SK-N-SH treated with all-trans-retinoic acid at 6 μM for 48 hours (cell line): ENCODE data around the gene PUM1.

Experiments used
- CSDC2 ChIP-seq: fragments of 250-450 bp; sonication (Bioruptor Pico); IDR thresholded peaks from 2 replicates; pipeline ENCODE4 v1.5.0; 2020; ENCODE audit warnings: mild to moderate bottlenecking, moderate library complexity
- ISL1 ChIP-seq: fragments of 250-450 bp; sonication (Bioruptor Pico); IDR thresholded peaks from 2 replicates; pipeline ENCODE4 v2.1.2; 2022; ENCODE audit warnings: mild to moderate bottlenecking, moderate library complexity
- OSR1 ChIP-seq: fragments of 250-450 bp; sonication (Bioruptor Pico); IDR thresholded peaks from 2 replicates; pipeline ENCODE4 v1.8.0; 2022; ENCODE audit warnings: moderate library complexity, mild to moderate bottlenecking, inconsistent platforms
- TCF4 ChIP-seq: fragments of 250-450 bp; sonication (Bioruptor Pico); IDR thresholded peaks from 2 replicates; pipeline ENCODE4 v1.8.0; 2021; ENCODE audit warnings: mild to moderate bottlenecking, moderate library complexity, borderline replicate concordance
- ZC3H10 ChIP-seq: fragments of 250-450 bp; sonication (Bioruptor Pico); IDR thresholded peaks from 2 replicates; pipeline ENCODE4 v1.5.1; 2021; ENCODE audit warnings: mild to moderate bottlenecking, moderate library complexity
- TF ChIP-seq, protein P1 (sequence below): fragments of 250-450 bp; sonication (Bioruptor Pico); IDR thresholded peaks from 2 replicates; pipeline ENCODE4 v1.8.0; 2020; ENCODE audit warnings: mild to moderate bottlenecking, moderate library complexity, borderline replicate concordance
- TF ChIP-seq, protein P2 (sequence below): fragments of 250-450 bp; sonication (Bioruptor Pico); IDR thresholded peaks from 2 replicates; pipeline ENCODE4 v1.5.0; 2020; ENCODE audit warnings: mild to moderate bottlenecking, moderate library complexity

DNA sequence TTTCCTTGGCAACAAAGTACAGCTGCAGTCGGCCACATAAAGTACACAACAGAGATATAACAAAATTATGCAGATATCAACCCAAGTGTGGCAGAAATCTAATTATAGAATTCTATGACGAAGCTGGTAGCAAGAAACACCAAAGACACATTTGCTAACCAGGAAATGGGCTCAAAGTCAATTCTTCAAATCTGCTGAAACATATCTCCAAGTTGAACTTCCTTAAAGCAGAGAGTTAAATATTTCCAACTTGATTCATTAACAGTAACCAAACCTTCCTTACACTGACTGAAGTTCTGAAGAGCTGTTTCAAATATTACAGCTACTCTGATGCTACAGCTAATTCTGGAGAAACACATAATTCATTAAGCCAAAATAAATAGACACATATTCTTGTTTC lies 89.4 kb downstream of the PUM1 start:
- TF ChIP-seq, protein P1, sequence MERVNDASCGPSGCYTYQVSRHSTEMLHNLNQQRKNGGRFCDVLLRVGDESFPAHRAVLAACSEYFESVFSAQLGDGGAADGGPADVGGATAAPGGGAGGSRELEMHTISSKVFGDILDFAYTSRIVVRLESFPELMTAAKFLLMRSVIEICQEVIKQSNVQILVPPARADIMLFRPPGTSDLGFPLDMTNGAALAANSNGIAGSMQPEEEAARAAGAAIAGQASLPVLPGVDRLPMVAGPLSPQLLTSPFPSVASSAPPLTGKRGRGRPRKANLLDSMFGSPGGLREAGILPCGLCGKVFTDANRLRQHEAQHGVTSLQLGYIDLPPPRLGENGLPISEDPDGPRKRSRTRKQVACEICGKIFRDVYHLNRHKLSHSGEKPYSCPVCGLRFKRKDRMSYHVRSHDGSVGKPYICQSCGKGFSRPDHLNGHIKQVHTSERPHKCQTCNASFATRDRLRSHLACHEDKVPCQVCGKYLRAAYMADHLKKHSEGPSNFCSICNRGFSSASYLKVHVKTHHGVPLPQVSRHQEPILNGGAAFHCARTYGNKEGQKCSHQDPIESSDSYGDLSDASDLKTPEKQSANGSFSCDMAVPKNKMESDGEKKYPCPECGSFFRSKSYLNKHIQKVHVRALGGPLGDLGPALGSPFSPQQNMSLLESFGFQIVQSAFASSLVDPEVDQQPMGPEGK (CRISPR knock-in tag): no peak
- TF ChIP-seq CSDC2 (CRISPR knock-in tag): no peak
- no peak for TF ChIP-seq TCF4 (CRISPR knock-in tag)
- TF ChIP-seq ISL1: no peak
- no peak for TF ChIP-seq OSR1
- TF ChIP-seq, protein P2, sequence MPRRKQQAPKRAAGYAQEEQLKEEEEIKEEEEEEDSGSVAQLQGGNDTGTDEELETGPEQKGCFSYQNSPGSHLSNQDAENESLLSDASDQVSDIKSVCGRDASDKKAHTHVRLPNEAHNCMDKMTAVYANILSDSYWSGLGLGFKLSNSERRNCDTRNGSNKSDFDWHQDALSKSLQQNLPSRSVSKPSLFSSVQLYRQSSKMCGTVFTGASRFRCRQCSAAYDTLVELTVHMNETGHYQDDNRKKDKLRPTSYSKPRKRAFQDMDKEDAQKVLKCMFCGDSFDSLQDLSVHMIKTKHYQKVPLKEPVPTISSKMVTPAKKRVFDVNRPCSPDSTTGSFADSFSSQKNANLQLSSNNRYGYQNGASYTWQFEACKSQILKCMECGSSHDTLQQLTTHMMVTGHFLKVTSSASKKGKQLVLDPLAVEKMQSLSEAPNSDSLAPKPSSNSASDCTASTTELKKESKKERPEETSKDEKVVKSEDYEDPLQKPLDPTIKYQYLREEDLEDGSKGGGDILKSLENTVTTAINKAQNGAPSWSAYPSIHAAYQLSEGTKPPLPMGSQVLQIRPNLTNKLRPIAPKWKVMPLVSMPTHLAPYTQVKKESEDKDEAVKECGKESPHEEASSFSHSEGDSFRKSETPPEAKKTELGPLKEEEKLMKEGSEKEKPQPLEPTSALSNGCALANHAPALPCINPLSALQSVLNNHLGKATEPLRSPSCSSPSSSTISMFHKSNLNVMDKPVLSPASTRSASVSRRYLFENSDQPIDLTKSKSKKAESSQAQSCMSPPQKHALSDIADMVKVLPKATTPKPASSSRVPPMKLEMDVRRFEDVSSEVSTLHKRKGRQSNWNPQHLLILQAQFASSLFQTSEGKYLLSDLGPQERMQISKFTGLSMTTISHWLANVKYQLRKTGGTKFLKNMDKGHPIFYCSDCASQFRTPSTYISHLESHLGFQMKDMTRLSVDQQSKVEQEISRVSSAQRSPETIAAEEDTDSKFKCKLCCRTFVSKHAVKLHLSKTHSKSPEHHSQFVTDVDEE (CRISPR knock-in tag): no peak
- TF ChIP-seq ZC3H10 (CRISPR knock-in tag): no peak
